ENCODE data around the gene P4HA1.

DNA sequence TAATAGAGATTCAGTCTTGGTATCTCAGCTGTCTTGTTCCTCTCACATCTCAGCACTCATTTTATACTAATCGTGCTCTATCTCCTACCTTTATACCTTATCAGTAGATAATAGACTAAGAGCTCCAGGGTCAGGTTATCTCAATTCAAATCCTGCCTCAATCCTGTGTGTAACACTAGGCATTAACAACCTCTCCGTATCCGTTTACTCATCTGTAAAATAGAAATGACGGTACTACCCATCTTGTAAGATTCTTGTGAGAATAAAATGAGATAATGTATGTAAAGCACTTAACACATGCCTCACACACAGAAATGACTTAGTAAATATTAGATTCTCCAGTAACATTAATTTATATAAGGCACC is 622 bp upstream of the P4HA1 start:
- TF ChIP-seq YY1 (IDR thresholded peaks at IDR 0.05; ENCODE audit: insufficient read depth, insufficient read length) (no peak), SUZ12 (IDR thresholded peaks at IDR 0.05; ENCODE audit: extremely low read depth, insufficient read depth, insufficient read length) (no peak)
